GM23338 (cell line): ENCODE results near the gene CALCR. TPM values are rescaled to one million over a fixed set of nuclear protein-coding genes. Genes with fewer than 3 reads are reported as not detected.

Experiments
- CREB1 ChIP-seq: fragments of 250-450 bp; sonication (Bioruptor Pico); IDR thresholded peaks from 2 replicates; pipeline ENCODE4 v1.5.0; 2020; ENCODE audit warnings: low read depth, mild to moderate bottlenecking, moderate library complexity
- EZH2 ChIP-seq: fragments of 200-600 bp; sonication (generic); IDR thresholded peaks from one replicate; pipeline ENCODE4 v1.8.0; 2017; ENCODE audit warnings: antibody characterized with exemption, mild to moderate bottlenecking, low read depth; ENCODE audit not compliant: unreplicated experiment
- JUNB ChIP-seq: IDR thresholded peaks from one replicate; pipeline ENCODE4 v1.6.1; 2016; ENCODE audit warnings: antibody characterized with exemption; ENCODE audit not compliant: unreplicated experiment
- STAT1 ChIP-seq: IDR thresholded peaks from one replicate; pipeline ENCODE4 v1.6.1; 2016; ENCODE audit warnings: antibody characterized with exemption; ENCODE audit not compliant: unreplicated experiment
- ZNF331 ChIP-seq: fragments of 250-450 bp; sonication (Bioruptor Pico); IDR thresholded peaks from 2 replicates; pipeline ENCODE4 v1.5.0; 2020; ENCODE audit warnings: low read depth, mild to moderate bottlenecking, moderate library complexity
- ZNF462 ChIP-seq: fragments of 250-450 bp; sonication (Bioruptor Pico); IDR thresholded peaks from 2 replicates; pipeline ENCODE4 v1.5.0; 2020; ENCODE audit warnings: mild to moderate bottlenecking, moderate library complexity
- polyA plus RNA-seq: library from polyadenylated mRNA; unstranded; fragments of >200 nt; fragmentation: Nextera tagmentation; extraction: Ambion mirVana; gene quantifications from 2 replicates; pipeline ENCODE4 v1.2.1, GENCODE V29; 2016
- total RNA-seq: library from RNA; depleted of rRNA; stranded (reverse); fragments of >200 nt; shearing (Covaris generic); gene quantifications from 2 replicates; pipeline ENCODE4 v1.2.3, GENCODE V29; 2014
- TF ChIP-seq, protein P1 (sequence below): IDR thresholded peaks from one replicate; pipeline ENCODE4 v1.6.1; 2018; ENCODE audit warnings: antibody characterized with exemption; ENCODE audit not compliant: unreplicated experiment
- TF ChIP-seq, protein P2 (sequence below): IDR thresholded peaks from 2 replicates; pipeline ENCODE4 v1.6.1; 2016; ENCODE audit warnings: antibody characterized with exemption

CALCR gene
- total and polyA plus RNA-seq, 2 experiments from 2014 or later, result 0.32 to 1.6 TPM

DNA sequence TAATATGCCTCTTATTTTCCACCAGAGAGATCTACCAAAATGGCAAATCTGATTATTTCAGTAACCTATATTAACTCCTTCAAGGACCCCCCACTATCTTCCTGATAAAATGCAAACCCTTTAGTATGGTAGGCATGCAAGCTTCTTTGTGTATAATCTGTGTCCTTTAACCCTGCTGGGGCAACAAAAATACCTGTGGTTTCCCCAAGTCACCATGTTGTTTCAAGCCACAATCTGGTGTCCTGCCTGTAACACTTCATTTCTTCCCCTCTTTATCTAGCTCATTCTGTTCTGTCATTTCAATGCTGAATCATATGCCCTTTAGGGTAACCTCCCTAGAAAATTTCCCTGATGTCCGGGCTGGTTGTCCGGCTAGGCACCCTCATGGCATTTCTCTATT, 5.3 kb downstream of the CALCR start (continued):
- TF ChIP-seq, protein P1, sequence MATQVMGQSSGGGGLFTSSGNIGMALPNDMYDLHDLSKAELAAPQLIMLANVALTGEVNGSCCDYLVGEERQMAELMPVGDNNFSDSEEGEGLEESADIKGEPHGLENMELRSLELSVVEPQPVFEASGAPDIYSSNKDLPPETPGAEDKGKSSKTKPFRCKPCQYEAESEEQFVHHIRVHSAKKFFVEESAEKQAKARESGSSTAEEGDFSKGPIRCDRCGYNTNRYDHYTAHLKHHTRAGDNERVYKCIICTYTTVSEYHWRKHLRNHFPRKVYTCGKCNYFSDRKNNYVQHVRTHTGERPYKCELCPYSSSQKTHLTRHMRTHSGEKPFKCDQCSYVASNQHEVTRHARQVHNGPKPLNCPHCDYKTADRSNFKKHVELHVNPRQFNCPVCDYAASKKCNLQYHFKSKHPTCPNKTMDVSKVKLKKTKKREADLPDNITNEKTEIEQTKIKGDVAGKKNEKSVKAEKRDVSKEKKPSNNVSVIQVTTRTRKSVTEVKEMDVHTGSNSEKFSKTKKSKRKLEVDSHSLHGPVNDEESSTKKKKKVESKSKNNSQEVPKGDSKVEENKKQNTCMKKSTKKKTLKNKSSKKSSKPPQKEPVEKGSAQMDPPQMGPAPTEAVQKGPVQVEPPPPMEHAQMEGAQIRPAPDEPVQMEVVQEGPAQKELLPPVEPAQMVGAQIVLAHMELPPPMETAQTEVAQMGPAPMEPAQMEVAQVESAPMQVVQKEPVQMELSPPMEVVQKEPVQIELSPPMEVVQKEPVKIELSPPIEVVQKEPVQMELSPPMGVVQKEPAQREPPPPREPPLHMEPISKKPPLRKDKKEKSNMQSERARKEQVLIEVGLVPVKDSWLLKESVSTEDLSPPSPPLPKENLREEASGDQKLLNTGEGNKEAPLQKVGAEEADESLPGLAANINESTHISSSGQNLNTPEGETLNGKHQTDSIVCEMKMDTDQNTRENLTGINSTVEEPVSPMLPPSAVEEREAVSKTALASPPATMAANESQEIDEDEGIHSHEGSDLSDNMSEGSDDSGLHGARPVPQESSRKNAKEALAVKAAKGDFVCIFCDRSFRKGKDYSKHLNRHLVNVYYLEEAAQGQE, result no peak
- TF ChIP-seq ZNF462 (CRISPR knock-in tag) (no peak), JUNB (no peak), EZH2 (no peak), ZNF331 (no peak), CREB1 (CRISPR knock-in tag) (no peak), STAT1 (no peak)
- TF ChIP-seq, protein P2, sequence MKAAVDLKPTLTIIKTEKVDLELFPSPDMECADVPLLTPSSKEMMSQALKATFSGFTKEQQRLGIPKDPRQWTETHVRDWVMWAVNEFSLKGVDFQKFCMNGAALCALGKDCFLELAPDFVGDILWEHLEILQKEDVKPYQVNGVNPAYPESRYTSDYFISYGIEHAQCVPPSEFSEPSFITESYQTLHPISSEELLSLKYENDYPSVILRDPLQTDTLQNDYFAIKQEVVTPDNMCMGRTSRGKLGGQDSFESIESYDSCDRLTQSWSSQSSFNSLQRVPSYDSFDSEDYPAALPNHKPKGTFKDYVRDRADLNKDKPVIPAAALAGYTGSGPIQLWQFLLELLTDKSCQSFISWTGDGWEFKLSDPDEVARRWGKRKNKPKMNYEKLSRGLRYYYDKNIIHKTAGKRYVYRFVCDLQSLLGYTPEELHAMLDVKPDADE, result no peak
